ENCODE data around the gene POMGNT1.
A peak's percentile ranks its signal among the peaks of the same experiment; 100 is the strongest.
"Not testable (repeated sequence)": the region's sequence is repeated elsewhere in the genome, so short reads cannot be mapped to it uniquely, and the experiment has no call there.

POMGNT1 gene

DNA sequence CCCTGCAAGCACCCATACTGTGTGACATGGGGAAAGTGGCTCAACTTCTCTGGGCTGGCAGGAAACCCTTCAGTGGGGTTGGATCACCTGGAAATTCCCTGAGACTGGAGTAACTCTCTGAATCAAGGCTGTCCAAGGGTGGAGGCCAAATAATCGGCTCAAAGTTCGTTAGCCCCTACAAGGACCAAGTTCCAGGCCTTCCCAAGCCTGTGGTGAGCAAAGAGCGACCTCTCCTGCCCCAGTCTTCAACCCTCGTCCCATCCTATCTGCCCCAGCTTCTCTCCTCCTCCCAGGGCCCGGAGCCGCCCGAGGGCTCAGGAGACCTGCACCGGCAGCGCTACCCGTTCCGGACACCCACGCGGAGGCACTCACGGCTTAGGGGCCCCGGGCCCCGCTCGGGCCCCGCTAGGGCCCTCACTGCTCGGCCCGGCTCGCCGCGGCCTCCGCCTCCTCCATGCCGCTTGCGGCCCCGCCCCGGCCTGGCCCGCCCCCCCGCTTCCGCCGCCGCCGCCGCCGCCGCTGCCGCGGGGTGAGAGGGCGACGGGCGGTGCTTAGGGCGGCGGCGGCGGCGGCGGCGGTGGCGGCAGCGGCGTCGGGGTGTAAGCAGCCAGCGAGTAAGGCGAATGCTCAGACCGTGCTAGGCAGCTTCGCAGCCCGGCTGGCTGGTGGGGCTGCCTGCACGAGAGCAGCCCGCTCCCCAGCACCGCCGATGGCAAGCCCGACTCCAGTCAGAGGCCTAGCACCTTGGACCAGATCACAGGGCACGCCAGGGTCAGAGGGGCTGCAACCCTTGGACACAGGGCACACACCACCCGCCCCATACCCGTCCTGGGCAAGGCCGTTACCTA, at the start of gene POMGNT1:
POMGNT1 (minus strand) TSS at position 471 of the 848 bp plus-strand sequence. CDS start 613 bp downstream, outside the sequence.
- DNase-seq (ENCODE audit: low spot score): peak; percentile 96

GRCh38 chr1:46247436-46248121, 49.3 kb upstream of the POMGNT1 start, which contains the start of gene RAD54L:
TSS of gene RAD54L (plus strand) at chr1:46247763. CDS start at chr1:46248406, 643 bp downstream.
- peak; percentile 99 for DNase-seq (ENCODE audit: low spot score)

GRCh38 chr1:46246548-46247435, 48.6 kb upstream of the POMGNT1 start:
- DNase-seq (ENCODE audit: low spot score): peak; percentile 60

DNA sequence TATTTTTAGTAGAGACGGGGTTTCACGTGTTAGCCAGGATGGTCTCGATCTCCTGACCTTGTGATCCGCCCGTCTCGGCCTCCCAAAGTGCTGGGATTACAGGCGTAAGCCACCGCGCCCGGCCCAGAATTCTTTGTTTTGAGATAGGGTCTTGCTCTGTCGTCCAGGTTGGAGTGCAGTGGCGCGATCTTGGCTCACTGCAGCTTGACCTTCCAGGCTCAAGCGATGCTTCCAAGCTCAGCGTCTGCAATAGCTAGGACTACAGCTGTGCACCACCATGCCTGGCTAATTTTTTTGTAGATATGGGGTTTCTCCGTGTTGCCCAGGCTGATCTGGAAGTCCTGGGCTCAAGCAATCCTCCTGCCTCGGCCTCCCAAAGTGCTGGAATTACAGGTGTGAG, 47.9 kb upstream of the POMGNT1 start:
- not testable (repeated sequence) for DNase-seq (ENCODE audit: low spot score)

- DNase-seq (ENCODE audit: low spot score): peak; percentile 54
Measured at GRCh38 chr1:46244656-46245371, 46.6 kb upstream of the POMGNT1 start.

GRCh38 chr1:46243831-46244230, 45.6 kb upstream of the POMGNT1 start:
- not testable (repeated sequence) for DNase-seq (ENCODE audit: low spot score)

GRCh38 chr1:46242918-46243317, 44.7 kb upstream of the POMGNT1 start:
- no peak for DNase-seq (ENCODE audit: low spot score)

GRCh38 chr1:46241733-46242132, 43.5 kb upstream of the POMGNT1 start:
- not testable (repeated sequence) for DNase-seq (ENCODE audit: low spot score)

DNA sequence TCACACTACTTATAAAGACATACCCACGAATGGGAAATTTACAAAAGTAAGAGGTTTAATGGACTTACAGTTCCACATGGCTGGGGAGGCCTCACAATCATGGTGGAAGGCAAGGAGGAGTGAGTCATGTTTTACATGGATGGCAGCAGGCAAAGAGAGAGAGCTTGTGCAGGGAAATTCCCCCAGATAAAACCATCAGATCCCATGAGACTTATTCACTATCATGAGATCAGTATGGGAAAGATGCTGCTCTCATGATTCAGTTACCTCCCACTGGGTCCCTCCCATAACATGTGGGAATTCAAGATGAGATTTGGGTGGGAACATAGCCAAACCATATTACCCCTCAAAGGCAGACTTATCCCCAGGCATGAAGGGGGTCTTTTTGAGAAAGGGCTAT, 40.6 kb upstream of the POMGNT1 start:
- not testable (repeated sequence) for DNase-seq (ENCODE audit: low spot score)

GRCh38 chr1:46236882-46237281, 38.6 kb upstream of the POMGNT1 start:
- no peak for DNase-seq (ENCODE audit: low spot score)

DNA sequence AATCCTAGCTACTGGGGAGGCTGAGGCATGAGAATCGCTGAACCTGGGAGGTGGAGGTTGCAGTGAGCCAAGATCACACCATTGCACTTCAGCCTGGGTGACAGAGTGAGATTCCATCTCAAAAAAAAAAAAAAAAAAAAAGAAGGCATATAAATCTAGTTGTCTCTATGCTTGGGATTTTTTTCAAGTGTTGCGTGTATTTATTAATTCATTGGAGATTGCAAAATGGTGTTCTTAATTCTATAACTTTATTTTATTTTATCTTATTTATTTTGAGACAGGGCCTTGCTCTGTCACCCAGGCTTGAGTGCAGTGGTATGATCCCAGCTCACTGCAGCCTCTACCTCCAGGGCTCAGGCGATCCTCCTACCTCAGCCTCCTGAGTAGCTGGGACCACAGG, 33.0 kb upstream of the POMGNT1 start:
- not testable (repeated sequence) for DNase-seq (ENCODE audit: low spot score)

DNA sequence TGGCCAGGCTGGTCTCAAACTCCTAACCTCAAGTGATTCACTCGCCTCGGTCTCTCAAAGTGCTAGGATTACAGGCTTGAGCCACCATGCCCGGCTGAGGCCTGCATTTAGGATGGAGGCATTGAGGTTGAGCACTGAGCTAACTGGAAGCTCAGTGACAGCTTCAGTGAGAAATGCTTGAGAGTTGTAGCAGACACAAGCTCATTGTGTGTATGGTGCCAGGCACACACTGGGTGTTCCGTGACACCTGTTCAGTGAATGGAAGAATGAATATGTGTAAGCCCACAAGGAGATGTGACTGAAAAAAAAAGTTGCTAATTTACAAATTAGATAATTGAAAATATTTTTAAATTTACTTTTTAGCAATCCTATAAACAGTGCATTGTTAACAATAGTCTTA, 26.7 kb upstream of the POMGNT1 start:
- DNase-seq (ENCODE audit: low spot score): no peak

DNA sequence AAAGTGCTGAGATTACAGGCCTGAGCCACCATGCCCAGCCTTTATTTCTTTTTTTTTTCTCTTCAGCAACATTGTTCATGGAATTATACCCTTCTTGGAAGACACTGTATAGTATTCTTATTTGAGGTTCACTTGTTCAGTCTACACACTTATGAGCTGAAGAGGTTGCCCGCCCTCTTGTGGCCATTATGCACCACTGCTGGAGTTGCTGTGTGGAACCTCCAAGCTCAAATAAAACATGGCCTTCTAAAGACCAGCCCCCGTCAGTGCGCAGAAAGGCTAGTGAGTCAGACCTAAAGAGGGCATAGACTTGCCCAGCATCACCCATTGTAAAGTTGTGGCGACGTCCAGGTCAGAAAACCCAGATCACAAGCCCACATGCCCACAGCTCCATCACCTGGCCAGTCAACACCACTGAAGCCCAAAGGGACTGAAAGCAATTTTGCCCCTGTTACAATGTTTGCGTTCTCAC, 25.3 kb upstream of the POMGNT1 start:
- DNase-seq (ENCODE audit: low spot score): peak; percentile 82

DNA sequence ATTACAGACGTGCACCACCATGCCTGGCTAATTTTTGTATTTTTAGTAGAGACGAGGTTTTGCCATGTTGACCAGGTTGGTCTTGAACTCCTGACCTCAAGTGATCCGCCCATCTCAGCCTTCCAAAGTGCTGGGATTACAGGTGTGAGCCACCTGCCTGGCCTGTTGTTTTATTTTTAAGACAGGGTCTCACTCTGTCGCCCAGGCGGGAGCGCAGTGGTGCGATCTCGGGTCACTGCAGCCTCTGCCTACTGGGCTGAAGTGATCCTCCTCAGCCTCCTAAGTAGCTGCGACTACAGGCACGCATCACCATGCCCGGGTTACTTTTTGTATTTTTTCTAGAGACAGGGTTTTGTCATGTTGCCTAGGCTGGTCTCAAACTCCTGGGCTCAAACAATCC, 24.8 kb upstream of the POMGNT1 start:
- not testable (repeated sequence) for DNase-seq (ENCODE audit: low spot score)

- no peak for DNase-seq (ENCODE audit: low spot score)
Measured at GRCh38 chr1:46221749-46222148, 23.5 kb upstream of the POMGNT1 start.

- DNase-seq (ENCODE audit: low spot score): no peak
Measured at GRCh38 chr1:46220808-46221207, 22.6 kb upstream of the POMGNT1 start.

DNA sequence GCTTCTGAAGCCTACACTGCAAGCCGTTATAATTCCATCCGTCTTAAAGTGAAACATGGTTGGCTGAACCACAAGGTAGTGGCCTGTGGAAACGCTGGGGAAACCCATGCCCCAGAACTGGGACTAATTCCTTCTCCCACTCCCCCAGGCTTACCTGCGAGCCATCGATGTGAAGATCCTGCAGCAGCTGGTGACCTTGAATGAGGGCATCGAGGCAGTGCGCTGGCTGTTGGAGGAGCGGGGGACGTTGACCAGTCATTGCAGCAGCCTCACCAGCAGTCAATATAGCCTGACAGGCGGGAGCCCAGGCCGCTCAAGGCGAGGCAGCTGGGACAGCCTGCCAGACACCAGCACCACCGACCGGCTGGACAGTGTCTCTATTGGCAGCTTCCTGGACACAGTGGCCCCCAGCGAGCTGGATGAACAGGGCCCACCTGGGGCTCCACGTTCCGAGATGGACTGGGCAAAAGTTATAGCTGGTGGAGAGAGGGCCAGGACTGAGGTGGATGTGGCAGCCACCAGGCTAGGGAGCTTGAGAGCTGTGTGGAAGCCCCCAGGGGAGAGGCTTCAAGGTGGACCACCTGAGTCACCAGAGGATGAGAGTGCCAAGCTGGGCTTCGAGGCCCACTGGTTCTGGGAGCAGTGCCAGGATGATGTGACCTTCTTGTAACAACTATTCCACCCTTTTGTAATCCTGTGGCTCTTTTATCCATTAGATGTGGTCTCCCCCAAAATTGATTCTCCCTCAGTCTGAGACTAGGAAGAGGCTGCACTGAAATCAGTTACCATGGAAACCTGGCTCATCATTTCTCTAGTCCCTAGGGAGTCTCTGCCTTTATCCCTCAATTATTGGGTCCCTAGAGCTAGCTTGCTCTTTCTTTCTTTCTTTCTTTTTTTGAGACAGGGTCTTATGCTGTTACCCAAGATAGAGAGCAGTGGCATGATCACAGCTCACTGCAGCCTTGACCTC, 21.6 kb upstream of the POMGNT1 start:
- no peak for DNase-seq (ENCODE audit: low spot score)

GRCh38 chr1:46218443-46218842, 20.2 kb upstream of the POMGNT1 start:
- DNase-seq (ENCODE audit: low spot score): no peak

DNA sequence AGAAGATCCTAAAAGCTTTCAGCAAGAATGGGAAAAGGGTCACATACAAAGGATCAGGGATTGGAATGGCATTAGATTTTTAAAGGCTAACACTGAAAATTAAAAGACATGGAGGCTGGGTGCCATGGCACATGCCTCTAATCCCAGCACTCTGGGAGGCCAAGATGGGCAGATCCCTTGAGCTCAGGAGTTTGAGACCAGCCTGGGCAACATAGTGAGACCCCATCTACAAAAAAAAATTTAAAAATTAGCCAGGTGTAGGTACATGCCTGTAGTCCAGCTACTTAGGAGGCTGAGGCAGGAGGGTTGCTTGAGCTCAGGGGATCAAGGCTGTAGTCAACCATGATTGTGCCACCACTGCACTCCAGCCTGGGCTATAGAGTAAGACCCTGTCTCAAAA, 17.3 kb upstream of the POMGNT1 start:
- no peak for DNase-seq (ENCODE audit: low spot score)

DNA sequence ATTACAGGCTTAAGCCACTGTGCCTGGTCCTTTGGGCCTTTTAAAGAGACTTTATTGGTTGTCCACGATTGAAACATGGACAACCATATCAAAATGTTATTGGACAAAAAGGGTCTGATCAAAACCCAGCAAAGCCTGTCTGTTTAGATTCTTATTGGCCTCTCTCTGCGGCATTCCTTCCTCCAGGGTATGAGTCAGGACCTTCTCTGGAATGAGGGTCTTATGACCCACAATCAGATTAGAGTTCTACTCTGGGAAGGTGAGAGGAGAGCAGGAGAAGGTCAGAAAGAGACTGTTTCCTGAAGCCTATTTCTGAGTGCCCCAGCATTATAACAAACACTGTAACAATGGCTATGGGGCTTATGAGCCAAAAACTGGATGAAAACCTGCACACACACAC, 12.8 kb upstream of the POMGNT1 start:
- no peak for DNase-seq (ENCODE audit: low spot score)
